Lung (tissue), 12 donors: Measurements from ENCODE around the gene USH2A. TPM values are rescaled to one million over a fixed set of nuclear protein-coding genes. Genes with fewer than 3 reads are reported as not detected.
A peak's percentile ranks its signal among the peaks of the same experiment; 100 is the strongest.

ENCODE experiments used
- ATAC-seq: fragments of 200-7000 bp; cut with Tn5 transposase; one replicate; pipeline ENCODE4 v1.9.1; 2020; ENCODE audit warnings: moderate number of reproducible peaks; ENCODE audit not compliant: insufficient read depth, low FRiP score
- DNase-seq, 3 donors: peaks; one replicate each; pipeline ENCODE4 v3.0.0-alpha.2; 2013 to 2017
- H3K27ac ChIP-seq, 2 donors: one replicate each; pipeline ENCODE4 v1.5.1; 2013; ENCODE audit warnings: mild to moderate bottlenecking in 2 of 2, moderate library complexity in 2 of 2, control low read depth in 1 of 2, inconsistent platforms in 1 of 2, low read depth in 1 of 2, low read length in 1 of 2
- H3K27me3 ChIP-seq, 3 donors: one replicate each; pipeline ENCODE4 v1.5.1; 2013; ENCODE audit warnings: low read length in 2 of 3; ENCODE audit not compliant: control insufficient read depth in 3 of 3, insufficient read depth in 3 of 3
- H3K36me3 ChIP-seq, 4 donors: one replicate each; pipeline ENCODE4 v1.5.1; 2013; ENCODE audit warnings: low read length in 4 of 4, mild to moderate bottlenecking in 1 of 4, moderate library complexity in 1 of 4; ENCODE audit not compliant: control insufficient read depth in 4 of 4, insufficient read depth in 4 of 4
- H3K4me1 ChIP-seq, 5 donors: one replicate each; pipeline ENCODE4 v1.5.1; 2013; ENCODE audit warnings: low read length in 5 of 5, mild to moderate bottlenecking in 2 of 5, moderate library complexity in 1 of 5; ENCODE audit not compliant: control insufficient read depth in 5 of 5, insufficient read depth in 5 of 5
- H3K4me3 ChIP-seq: one replicate; pipeline ENCODE4 v1.5.1; 2013; ENCODE audit warnings: mild to moderate bottlenecking, control low read depth, moderate library complexity
- H3K9ac ChIP-seq, 2 donors: one replicate each; pipeline ENCODE4 v1.5.1; 2013; ENCODE audit warnings: low read length in 2 of 2, control low read depth in 1 of 2; ENCODE audit not compliant: insufficient read depth in 1 of 2
- H3K9me3 ChIP-seq, 4 donors: one replicate each; pipeline ENCODE4 v1.5.1; 2013; ENCODE audit warnings: low read length in 3 of 4, mild to moderate bottlenecking in 1 of 4, moderate library complexity in 1 of 4; ENCODE audit not compliant: control insufficient read depth in 4 of 4, insufficient read depth in 3 of 4
- WGBS, 2 donors: extraction: QIAGEN DNeasy Blood & Tissue Kit; methylation state at CpG; one replicate each; pipeline ENCODE4 v1.1.7; 2013; 5-methylcytosine and 5-hydroxymethylcytosine counted together
- polyA plus RNA-seq, 2 donors: library from polyadenylated mRNA; stranded (reverse); fragments of 200-250 nt; gene quantifications; one replicate each; pipeline ENCODE4 v1.2.1, GENCODE V29; 2013
- total RNA-seq, 2 donors: library from RNA; depleted of rRNA in 1 of 2; stranded (reverse); fragments of >200 nt in 1 of 2; gene quantifications; one replicate each; pipeline ENCODE4 v1.2.1, GENCODE V29; 2014 to 2021
- TF ChIP-seq, protein P1 (sequence below): IDR thresholded peaks from 2 replicates; pipeline ENCODE4 v1.5.1; 2012; ENCODE audit warnings: mild to moderate bottlenecking; ENCODE audit errors: control extremely low read depth, extremely low read depth
- donor health status: control.
- donor health status: control.
- donor health status: Bipolar disorder and iron deficiency.
- donor health status: healthy.
- donor health status: DM: yes; HTN: yes; CAD: no.

The USH2A gene
- total and polyA plus RNA-seq, 4 donors, result under 0.01 to 0.11 TPM; not detected in 2

DNA sequence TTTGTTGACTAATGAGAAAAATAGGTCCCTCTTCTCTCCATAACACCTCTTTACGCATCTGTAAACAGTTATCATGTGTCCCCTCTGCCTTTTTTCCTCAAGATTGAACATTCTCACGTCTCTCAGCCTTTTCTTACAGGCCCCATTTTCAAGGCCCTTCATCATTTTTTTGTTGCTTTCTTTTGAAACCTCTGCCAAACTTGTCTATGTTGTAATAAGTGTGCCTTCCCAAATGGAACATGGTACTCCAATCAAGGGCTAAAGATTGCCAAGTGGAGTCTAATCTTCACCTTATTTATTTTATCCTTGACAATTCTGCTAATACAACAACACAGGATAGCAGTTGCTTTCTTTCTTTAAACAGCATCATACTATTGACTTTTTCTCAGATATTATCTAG lies 280.3 kb downstream of the USH2A start:
- H3K4me3 ChIP-seq, result no peak overlapping the region
- DNase-seq (peak in 2 of 3 donors; percentile 80 to 81), ATAC-seq (no peak)
- TF ChIP-seq, protein P1, sequence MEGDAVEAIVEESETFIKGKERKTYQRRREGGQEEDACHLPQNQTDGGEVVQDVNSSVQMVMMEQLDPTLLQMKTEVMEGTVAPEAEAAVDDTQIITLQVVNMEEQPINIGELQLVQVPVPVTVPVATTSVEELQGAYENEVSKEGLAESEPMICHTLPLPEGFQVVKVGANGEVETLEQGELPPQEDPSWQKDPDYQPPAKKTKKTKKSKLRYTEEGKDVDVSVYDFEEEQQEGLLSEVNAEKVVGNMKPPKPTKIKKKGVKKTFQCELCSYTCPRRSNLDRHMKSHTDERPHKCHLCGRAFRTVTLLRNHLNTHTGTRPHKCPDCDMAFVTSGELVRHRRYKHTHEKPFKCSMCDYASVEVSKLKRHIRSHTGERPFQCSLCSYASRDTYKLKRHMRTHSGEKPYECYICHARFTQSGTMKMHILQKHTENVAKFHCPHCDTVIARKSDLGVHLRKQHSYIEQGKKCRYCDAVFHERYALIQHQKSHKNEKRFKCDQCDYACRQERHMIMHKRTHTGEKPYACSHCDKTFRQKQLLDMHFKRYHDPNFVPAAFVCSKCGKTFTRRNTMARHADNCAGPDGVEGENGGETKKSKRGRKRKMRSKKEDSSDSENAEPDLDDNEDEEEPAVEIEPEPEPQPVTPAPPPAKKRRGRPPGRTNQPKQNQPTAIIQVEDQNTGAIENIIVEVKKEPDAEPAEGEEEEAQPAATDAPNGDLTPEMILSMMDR, result no peak
- WGBS, 2 donors, result 60 to 67% methylated on average over 2 of the region's 2 CpGs
- H3K9me3 ChIP-seq, result no peaks in the 10 kb centered on the region
- H3K4me1 ChIP-seq, result peaks cover 0 to 15% (median 0%) of the 10 kb centered on the region in 5 donors
- H3K36me3 ChIP-seq, result no peaks in the 10 kb centered on the region
- H3K9ac ChIP-seq, result no peak overlapping the region
- no peak overlapping the region for H3K27ac ChIP-seq
- no peaks in the 10 kb centered on the region for H3K27me3 ChIP-seq

- DNase-seq (peak in 2 of 3 donors; percentile 47 to 69), ATAC-seq (no peak)
- Histone ChIP-seq H3K4me3 (no peak overlapping the region), H3K27me3 (no peaks in the 10 kb centered on the region), H3K27ac (no peak overlapping the region), H3K36me3 (no peaks in the 10 kb centered on the region), H3K9ac (no peak overlapping the region), H3K9me3 (no peaks in the 10 kb centered on the region), H3K4me1 (peaks cover 0 to 15% (median 0%) of the 10 kb centered on the region in 5 donors)
- 49 to 58% methylated on average over 5 of the region's 5 CpGs for WGBS, 2 donors
- TF ChIP-seq, protein P1, result no peak
These were observed 282.3 kb downstream of the USH2A start for GRCh38 chr1:216140730-216141524.

DNA sequence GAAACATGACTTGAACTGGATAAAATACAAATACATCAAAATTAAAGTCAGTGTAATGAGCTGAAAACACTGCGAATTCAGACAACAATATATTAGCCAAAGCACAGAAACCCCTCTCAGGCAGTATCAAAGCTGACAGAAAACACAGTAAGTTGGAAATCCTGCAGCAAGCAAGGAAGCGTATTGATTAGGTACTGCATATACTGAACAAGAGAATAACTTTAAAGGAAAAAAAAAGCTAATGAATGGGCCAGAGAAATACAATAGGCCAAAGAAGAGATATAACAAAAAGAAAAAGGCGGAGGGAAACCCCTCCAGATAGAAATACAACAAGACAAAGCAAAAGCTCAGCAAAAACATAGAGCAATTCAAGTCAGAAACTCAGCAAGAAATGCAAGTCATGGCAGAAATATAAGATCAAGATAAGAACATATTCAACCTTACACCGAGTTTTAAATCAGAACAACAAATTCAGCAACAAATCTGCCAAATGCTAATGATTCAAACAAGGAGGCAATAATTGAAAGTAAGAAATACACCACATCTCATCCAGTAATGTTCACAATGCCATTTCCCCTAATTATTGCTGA lies 299.0 kb downstream of the USH2A start:
- ATAC-seq (no peak), DNase-seq (no peak)
- WGBS, 2 donors, result 77 to 82% methylated on average over 4 of the region's 4 CpGs
- no peaks in the 10 kb centered on the region for H3K27me3 ChIP-seq
- H3K9me3 ChIP-seq, result no peaks in the 10 kb centered on the region
- no peak overlapping the region for H3K27ac ChIP-seq
- H3K9ac ChIP-seq, result no peak overlapping the region
- no peaks in the 10 kb centered on the region for H3K4me1 ChIP-seq
- TF ChIP-seq, protein P1, result no peak
- H3K36me3 ChIP-seq, result no peaks in the 10 kb centered on the region
- no peak overlapping the region for H3K4me3 ChIP-seq
